HG03039 (cell line): ENCODE measurements around the gene ARHGAP18.
"Not testable (repeated sequence)": the region's sequence is repeated elsewhere in the genome, so short reads cannot be mapped to it uniquely, and the experiment has no call there.

Source experiments
- ATAC-seq: cut with Tn5 transposase; IDR thresholded peaks from one replicate; pipeline ENCODE4 v1.9.1; 2021; ENCODE audit warnings: mild to moderate bottlenecking, moderate library complexity; ENCODE audit not compliant: unreplicated experiment

The ARHGAP18 gene

DNA sequence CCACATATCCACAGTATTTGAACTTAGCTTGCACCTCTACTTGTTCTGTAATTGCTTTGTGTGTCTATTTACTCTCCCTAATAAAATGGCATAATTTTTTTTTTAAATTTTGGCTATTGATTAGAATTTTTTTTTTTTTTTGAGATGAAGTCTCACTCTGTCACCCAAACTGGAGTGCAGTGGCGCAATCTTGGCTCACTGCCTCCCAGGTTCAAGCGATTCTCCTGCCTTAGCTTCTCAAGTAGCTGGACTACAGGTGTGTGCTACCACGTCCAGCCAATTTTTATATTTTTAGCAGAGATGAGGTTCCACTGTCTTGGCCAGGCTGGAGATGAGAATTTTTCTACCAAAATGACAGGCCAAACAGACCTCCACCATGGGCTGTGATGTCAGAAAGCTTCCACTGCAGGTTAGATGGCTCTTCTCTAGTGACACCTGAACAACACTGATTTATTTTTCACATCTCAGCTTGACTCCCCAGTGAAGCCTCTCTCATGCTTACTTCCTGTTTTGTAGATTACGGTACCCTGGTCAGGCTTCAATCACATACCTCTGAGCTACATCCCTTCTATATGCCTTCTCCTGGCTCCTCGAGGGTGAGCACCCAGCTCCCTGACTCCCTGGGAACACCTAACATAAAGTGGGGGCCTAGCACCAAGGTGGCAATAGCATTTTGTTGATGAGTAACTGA lies 112.8 kb downstream of the ARHGAP18 start:
- no peak for ATAC-seq

DNA sequence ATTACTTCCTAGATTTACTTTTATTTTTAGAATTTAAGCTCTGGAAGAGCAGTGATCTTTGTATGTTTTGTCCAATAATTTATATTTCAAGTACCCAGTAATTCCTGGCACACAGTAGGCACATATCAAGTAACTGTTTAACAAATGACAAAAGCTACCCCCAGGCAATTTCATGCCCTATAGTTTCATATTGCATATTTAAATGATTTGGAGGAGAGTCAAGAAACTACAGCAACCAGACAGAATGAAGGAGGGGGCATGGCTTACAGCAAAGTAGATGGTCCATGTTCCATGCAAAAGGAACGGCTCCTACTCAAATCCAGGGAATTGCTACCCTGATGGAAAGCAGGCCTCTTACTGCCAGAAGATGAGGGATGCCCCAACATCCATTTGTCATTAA lies 113.5 kb downstream of the ARHGAP18 start:
- ATAC-seq: no peak

DNA sequence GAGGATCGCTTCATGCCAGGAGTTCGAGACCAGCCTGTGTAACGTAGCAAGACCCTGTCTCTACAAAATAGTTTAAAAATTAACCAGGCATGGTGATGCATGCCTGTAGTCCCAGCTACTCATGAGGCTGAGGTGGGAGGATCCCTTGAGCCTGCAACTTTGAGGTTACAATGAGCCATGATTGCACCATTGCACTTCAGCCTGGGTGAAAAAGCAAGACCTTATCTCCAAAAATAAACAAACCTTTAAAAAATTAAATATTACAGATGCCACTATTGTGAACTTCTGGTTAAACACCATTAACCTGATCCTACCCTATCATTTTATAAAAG lies 116.8 kb downstream of the ARHGAP18 start:
- ATAC-seq: no peak

DNA sequence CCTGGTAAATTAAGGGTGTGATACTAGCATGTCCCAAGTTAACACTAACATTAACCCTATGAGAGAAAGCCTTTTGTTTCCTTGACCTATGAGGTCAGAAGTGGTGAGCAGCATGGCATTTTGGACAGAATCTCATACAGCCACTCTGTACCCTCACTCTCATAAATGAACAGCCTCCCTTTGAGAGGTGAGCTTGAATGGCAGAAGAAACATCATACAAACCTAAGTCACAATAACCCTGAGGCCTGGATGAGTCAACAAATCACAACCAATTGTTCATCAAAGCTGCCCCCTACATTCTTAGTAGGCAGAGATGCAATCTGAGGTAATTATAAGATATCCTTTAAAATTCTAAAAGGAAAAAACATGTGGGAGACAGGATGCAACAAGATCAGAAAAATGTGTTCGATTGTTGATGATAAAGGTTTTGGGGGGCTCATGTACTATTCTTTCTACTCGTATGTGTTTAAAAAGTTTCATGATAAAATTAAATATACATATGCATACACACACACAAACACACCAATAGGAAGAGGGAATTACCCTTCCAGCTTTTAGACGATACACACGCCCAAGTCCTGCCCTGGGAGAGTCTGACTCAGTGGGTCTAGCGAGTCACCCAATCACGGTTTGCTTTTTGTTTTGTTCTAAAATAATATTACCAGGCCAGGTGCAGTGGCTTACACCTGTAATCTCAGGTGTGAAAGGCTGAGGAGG lies 117.3 kb downstream of the ARHGAP18 start:
- no peak for ATAC-seq

DNA sequence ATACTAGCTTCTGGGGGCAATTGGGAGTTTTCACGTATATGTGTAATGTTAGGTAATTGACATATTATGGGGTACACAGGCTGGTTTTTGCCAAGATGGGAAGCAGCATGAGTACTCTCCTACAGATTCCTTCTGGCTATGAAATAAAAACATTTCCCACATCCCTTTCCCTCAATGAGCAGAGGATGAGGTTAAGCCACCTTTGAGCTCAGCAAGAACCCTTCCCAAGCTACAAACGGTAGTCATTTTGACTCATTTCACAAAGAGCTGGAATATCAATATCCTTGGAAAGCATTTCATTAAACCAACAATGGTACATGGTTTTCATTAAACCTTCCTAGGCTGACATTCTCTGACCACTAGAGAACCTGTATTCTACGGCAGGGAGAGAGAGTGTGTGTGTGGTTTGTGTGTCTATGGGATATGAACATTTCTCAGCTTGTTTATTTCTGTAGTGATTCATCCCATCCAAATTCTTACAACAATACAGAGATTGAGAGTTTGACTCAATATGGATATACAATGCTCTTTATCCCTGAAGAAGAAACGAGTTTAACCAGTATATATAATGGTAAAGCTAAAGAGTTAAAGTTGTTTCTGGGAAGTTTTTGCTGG lies 119.5 kb downstream of the ARHGAP18 start:
- no peak for ATAC-seq

DNA sequence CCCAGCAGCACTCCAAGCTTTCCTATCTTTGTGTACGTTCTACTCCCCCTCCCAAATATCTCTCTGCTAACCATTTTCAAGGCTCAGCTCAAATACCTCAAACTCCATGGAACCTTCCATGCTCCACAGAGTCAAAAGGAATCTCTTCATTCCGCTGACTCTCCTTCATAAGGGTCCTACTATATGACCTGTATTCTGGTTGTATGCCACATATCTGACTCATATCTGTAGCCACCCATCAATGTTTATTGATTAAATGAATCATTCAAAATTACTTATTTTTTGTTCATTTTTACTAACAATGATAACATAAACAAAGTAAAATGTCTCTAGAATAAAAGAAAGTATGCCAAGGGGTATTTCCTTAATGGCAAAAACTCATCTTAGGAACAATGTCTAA lies 123.2 kb downstream of the ARHGAP18 start:
- ATAC-seq: no peak

DNA sequence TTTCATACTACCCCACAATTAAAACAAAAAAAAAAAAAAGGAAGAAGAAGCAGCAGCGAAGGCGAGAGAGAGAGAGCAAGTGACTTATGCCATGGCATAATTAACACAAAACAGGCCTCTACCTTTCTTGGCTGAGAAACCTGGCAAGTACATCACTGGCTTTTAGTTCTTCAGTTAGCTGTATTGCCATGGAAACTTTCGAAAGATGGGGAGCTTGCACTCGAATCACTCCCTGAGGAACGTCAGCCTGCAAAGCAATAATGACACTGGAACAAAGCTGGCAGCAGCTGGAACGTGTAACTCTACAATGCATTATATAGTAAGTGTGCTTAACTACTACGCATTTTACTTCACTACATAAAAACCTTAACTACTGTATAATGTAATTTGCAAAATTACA lies 126.1 kb downstream of the ARHGAP18 start:
- no peak for ATAC-seq

DNA sequence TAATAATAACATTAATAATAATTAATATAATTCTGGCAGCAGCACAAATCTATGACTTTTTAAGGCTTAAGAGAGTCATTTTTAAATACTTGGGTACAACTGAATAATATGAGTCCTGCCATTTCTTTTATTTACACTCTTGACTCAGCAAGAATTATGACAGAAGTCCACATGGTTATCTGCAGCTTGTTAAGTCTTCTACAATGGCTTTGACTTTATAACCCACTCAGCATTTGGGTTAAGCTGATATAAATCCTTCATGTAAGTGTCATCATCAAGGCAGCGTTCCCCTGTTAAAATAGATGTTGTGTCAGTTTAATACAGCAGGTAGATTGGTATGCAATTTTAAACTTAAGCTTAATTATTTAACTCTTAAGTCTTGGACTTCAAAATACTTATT lies 131.7 kb downstream of the ARHGAP18 start:
- no peak for ATAC-seq

DNA sequence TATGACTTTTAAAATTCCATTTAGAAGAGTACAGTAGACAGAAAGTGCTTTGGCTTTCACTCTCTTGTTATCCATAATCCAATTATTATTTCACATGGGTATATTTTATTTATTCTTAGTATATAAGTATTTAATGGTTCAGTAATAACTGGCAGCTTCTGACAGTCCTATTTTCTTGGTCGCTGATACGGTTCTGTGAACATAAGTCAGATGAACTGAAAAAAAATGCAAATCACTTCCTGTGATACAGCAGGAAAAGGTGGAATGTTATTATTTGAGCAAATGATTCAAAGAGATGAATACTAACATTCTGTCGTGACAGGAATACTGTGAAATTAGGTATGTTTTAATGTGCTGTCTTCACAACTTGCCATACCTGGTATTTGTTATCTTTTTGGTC lies 132.3 kb downstream of the ARHGAP18 start:
- ATAC-seq: no peak

DNA sequence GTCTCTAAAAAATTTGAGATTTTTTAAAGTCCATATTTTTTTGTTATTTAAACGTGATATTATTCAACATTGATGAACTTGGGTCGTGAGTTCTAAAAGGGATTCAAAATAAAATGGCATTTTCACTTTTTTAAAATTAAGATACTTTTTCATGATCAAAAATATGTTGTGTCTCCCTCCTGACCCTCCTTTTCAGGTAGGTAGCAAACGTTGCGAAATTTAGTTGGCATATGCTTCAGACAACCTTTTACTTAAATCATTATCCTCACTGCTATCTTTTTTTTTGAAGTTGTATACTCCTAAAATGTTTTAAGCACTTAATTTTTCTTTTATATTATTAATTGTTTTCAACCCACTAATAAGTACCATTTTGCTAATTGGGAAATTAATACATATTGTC lies 133.5 kb downstream of the ARHGAP18 start:
- ATAC-seq: no peak

DNA sequence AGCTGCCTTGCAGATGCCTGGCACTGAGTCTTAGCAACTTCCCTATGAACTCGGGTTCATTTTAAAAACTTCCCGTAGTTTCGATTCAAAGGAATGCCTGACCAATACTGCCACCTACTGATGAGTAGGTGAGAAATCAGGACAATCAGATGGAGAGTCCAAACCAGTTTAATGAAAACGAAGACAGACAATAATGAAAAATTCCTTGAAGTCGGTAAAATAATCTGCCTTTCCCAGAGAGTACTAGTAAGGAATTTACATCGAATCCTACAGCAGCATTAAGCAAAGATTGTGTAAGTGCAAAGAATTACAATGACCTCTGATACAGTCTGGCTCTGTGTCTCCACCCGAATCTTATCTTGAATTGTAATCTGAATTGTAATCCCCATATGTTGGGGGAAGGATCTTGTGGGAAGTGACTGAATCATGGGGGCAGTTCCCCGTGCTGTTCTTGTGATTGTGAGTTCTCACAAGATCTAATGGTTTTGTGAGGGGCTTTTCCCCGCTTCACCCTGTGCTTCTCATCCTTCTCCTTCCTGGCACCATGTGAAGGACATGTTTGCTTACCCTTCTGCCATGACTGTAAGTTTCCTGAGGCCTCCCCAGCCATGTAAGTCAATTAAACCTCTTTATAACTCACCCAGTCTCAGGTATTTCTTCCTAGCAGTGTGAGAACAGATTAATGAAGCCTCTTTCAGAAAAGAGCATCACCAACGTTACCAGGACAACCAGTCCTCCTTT lies 134.4 kb downstream of the ARHGAP18 start:
- ATAC-seq: no peak

DNA sequence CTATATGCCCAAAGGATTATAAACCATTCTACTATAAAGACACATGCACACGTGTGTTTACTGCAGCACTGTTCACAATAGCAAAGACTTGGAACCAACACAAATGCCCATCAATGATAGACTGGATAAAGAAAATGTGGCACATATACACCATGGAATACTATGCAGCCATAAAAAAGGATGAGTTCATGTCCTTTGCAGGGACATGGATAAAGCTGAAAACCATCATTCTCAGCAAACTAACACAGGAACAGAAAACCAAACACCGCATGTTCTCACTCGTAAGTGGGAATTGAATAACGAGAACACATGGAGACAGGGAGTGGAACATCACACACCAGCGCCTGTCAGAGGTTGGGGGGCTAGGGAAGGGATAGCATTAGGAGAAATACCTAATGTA lies 135.4 kb downstream of the ARHGAP18 start:
- ATAC-seq: not testable (repeated sequence)

DNA sequence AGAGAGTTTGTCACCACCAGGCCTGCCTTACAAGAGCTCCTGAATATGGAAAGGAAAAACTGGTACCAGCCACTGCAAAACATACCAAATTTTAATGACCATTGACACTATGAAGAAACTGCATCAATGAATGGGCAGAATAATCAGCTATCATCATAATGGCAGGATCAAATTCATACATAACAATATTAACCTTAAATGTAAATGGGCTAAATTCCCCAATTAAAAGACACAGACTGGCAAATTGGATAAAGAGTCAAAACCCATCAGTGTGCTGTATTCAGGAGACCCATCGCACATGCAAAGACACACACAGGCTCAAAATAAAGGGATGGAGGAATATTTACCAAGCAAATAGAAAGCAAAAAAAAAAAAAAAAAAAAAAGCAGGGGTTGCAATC lies 139.0 kb downstream of the ARHGAP18 start:
- not testable (repeated sequence) for ATAC-seq

DNA sequence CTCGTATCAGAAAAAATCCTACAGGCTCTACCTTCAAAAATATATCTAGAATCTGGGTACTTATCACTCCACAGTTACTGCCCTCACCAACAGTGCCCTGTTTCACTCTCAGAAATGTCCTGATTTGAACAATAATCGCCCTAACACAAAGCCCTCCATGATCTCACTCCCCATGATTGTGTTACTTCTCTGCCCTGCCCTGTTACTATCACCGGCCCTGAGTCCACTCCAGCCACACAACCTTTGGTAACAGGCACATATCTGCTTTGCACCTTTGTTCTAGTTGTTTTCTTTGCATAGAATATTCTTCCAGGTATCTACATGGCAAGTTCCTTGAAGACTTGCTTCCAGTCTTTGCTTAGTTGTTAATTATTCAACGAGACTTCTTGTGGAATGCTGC lies 142.0 kb downstream of the ARHGAP18 start:
- no peak for ATAC-seq

DNA sequence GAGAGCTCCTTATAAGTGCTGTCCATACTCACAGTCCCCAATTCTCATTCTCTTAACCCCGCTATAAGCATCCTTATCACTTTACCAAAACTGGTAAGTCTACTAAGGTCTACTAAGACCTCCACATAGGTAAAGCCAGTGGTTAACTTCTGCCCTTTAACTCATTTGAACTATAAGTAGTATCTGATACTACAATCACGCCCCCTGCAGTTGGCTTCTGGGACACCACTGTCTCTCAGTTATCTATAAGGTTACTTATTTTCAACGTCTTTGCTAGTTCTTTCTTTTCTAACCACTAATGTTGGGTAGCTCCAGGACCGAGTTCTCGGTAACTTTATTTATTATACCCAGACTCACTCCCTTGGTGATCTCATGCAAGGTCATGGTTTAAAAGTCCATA lies 142.6 kb downstream of the ARHGAP18 start:
- no peak for ATAC-seq

DNA sequence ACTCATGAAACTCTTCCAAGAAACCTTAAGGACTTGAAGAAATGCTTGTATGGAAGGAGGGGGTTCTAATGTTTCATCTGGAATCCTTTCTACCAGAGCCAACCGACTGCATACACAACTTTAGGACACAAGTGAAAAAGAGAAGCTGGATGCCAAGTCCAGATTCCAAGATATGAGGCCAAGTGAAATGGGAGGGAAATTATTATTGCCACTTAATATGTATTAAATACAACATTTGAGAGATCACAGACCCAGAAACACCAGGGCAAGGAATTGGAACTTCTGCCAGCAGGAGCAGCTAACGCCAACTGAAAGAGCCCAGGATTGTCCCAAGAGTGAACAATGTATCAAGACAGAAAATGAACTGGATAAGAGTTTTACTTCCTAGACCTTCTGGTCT lies 144.2 kb downstream of the ARHGAP18 start:
- ATAC-seq: no peak

DNA sequence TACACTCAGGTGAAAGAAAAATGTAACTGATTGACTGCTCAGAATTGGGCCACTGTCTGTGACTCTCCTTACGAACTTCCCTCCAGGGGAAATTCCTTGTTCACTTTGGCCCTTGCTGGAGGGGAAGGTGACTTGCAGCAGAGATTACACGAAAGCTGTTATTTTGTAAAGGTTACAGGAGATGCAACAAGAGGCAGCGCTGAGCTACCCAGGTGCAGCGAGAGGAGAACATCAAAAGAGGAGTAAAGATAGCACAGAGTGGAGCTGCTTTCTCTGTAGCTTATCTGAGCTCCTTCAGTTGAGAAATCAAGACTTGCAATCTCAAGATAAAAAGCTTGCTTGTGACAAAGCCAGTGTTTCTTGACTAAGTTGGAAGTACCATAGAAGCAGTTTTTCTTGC lies 144.6 kb downstream of the ARHGAP18 start:
- ATAC-seq: no peak

DNA sequence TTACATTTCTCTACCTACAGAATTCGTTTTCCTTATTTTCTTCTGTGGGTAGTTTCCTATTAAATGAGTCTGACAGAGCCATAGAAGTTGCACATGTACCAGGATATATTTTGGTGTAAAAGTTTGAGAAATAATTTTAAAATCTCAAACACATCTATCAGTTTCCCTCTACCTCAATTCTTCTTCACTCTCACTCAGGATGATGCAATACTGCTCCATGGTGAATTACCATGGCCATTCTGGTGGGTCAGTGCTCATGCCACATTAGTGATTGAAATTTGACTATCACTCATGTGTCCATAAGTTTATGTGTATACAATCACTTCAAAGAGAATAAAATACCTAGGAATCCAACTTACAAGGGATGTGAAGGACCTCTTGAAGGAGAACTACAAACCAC lies 151.7 kb downstream of the ARHGAP18 start:
- no peak for ATAC-seq

DNA sequence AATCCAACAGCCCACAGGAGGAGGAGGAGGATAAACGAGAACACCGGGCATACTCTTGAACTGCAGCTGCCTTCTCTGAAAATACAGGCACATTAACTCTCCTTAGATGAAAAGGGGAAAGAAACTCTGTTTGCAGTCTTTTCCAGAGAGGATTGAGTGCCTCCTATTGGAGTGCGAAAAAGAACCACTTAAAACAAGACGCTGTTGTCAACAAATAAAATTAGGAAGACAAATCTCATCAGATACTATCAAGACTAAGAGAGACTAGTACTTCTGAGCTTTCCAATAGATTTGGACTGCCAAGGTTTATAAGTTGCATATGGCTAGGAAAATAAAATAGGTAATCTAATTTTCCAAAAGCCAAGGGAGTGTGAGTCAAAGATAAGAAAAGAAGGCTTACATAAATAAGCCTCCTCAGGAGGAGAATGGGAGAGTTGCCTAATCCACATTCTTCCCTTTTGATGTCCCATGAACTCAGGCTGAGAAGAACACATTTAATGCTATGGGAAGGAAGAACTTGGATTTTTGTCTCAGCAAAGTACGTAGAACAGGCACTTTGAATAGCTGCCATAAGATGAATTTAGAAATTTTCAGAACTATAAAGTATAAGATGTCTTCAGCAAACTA lies 154.7 kb downstream of the ARHGAP18 start:
- no peak for ATAC-seq

DNA sequence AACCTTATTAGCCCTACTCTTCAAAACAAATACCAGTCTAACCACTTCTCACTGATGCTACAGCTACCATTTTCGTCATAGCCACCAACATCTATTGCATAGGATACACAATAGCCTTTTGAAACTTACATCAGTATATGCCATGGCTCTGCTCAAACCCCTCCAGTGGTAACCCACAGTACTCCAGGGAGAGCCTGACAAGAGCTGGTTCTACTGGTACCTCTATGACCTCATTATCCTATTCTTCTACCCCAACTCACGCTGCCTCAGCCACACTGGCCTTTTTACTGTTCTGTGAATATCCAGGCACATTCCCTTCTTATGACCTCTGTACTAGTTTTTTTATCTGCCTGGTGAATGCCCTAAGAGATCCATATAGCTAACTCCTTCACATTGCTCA lies 157.6 kb downstream of the ARHGAP18 start:
- no peak for ATAC-seq

DNA sequence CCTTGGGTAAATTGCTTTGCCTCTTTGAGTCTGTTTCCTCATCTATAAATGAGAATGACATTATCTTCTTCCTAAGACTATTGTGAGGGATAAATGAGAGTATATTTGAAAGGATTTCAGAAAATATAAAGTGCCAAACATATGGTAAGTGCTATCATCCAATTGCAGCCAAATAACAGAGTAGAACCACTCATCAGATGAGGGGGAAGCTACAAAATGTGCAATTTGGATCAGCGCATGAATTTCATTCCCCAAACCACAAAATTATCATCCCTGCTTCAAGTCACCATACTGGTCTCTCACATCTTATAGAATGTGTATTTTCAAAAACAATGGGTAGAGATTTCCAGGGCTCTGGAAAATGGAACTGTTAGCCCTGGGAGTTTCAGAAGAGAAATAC lies 158.5 kb downstream of the ARHGAP18 start:
- no peak for ATAC-seq
